GM19395 (cell line): ENCODE measurements around the gene BRAP.
"Not testable (repeated sequence)": the region's sequence is repeated elsewhere in the genome, so short reads cannot be mapped to it uniquely, and the experiment has no call there.

Experiments used
- ATAC-seq: cut with Tn5 transposase; IDR thresholded peaks from one replicate; pipeline ENCODE4 v1.9.1; 2021; ENCODE audit warnings: mild to moderate bottlenecking, moderate library complexity; ENCODE audit not compliant: unreplicated experiment

BRAP gene

GRCh38 chr12:111617841-111618240 lies 67.9 kb downstream of the BRAP start:
- ATAC-seq: not testable (repeated sequence)

GRCh38 chr12:111616177-111616623 lies 69.6 kb downstream of the BRAP start:
- ATAC-seq: no peak

- no peak for ATAC-seq
These were observed 78.5 kb downstream of the BRAP start for GRCh38 chr12:111607239-111607638.

- ATAC-seq: no peak
These were observed 79.0 kb downstream of the BRAP start for GRCh38 chr12:111606767-111607230.

GRCh38 chr12:111605911-111606766 lies 79.6 kb downstream of the BRAP start:
- ATAC-seq: no peak

GRCh38 chr12:111602857-111603256 lies 82.9 kb downstream of the BRAP start:
- not testable (repeated sequence) for ATAC-seq

- ATAC-seq: no peak
These were observed 83.4 kb downstream of the BRAP start for GRCh38 chr12:111602348-111602747.

- not testable (repeated sequence) for ATAC-seq
These were observed 84.8 kb downstream of the BRAP start for GRCh38 chr12:111600986-111601385.

- ATAC-seq: no peak
These were observed 85.5 kb downstream of the BRAP start for GRCh38 chr12:111600205-111600642.

- peak; percentile 72 for ATAC-seq
These were observed 86.1 kb downstream of the BRAP start for GRCh38 chr12:111599453-111600204.

- peak; percentile 38 for ATAC-seq
These were observed 86.9 kb downstream of the BRAP start, which contains the start of gene ATXN2 for GRCh38 chr12:111598637-111599452. Gene ATXN2 (minus strand): TSS chr12:111599315. CDS start chr12:111599034, 281 bp downstream.

- peak; percentile 5 for ATAC-seq
These were observed 87.7 kb downstream of the BRAP start for GRCh38 chr12:111597831-111598636.

- no peak for ATAC-seq
These were observed 88.5 kb downstream of the BRAP start for GRCh38 chr12:111596985-111597830.

- ATAC-seq: not testable (repeated sequence)
These were observed 90.4 kb downstream of the BRAP start for GRCh38 chr12:111595341-111595835.
